ENCODE data around the gene TWIST2. TPM values are rescaled to one million over a fixed set of nuclear protein-coding genes. Genes with fewer than 3 reads are reported as not detected.

Gene TWIST2
- total RNA-seq, 1 donor from 2014 or later, result 8.4 TPM

DNA sequence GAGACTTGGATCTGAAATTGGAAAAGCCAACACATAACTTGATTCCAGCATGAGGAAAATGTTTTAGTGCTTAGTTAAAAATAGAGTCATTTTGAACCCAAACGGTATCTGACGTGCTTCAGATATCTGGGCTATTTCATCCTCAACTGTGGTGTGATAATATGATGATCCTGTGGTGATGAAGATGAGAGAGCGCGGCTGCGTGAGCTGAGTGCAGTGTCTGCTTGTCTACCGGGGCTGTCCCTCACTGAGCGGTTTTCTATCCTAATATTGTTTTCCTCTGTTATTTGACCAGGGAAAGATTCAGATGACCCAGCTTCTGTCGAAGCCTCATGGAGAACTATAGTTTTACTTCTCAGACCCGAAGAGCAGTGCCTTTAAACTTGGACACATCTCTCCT lies 5.8 kb downstream of the TWIST2 start:
- intact Hi-C loops (cut with DNase I), result no loop called here
- no peak for DNase-seq
- H3K27me3 ChIP-seq (ENCODE audit: low read depth), result peaks cover 30% of the 10 kb centered on the region

DNA sequence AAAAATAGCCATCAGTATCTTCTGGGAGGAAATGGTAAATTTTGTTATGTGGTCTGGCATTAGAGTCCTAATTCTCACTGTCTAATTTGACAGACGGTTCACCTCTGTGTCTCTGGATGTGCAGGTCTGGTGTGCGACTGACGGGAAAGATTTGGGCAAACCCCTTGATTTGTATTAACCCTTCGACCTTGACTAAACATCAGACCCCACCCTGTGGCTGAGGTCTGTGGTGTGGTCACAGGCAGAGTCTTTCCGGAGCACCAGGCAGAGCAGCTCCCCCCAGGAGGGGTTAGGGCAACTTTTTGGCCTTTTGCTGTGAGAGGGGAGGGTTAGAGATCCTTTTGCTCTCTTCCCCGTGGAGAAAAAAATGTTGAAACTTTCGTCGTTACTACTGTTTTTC lies 6.4 kb downstream of the TWIST2 start:
- no peak for DNase-seq
- H3K9me3 ChIP-seq, result no peaks in the 10 kb centered on the region
- no peak overlapping the region for H3K27ac ChIP-seq
- intact Hi-C loops (cut with DNase I), result no loop called here
- no peak overlapping the region for H3K4me3 ChIP-seq
- no peak for ATAC-seq
- H3K4me1 ChIP-seq, result peaks cover 3% of the 10 kb centered on the region
- TF ChIP-seq, protein P1, sequence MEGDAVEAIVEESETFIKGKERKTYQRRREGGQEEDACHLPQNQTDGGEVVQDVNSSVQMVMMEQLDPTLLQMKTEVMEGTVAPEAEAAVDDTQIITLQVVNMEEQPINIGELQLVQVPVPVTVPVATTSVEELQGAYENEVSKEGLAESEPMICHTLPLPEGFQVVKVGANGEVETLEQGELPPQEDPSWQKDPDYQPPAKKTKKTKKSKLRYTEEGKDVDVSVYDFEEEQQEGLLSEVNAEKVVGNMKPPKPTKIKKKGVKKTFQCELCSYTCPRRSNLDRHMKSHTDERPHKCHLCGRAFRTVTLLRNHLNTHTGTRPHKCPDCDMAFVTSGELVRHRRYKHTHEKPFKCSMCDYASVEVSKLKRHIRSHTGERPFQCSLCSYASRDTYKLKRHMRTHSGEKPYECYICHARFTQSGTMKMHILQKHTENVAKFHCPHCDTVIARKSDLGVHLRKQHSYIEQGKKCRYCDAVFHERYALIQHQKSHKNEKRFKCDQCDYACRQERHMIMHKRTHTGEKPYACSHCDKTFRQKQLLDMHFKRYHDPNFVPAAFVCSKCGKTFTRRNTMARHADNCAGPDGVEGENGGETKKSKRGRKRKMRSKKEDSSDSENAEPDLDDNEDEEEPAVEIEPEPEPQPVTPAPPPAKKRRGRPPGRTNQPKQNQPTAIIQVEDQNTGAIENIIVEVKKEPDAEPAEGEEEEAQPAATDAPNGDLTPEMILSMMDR (IDR thresholded peaks at IDR 0.05), result no peak
- H3K27me3 ChIP-seq (ENCODE audit: low read depth), result peaks cover 24% of the 10 kb centered on the region
- no peaks in the 10 kb centered on the region for H3K36me3 ChIP-seq

More for the DNA sequence above, 5.8 kb downstream of the TWIST2 start:
- H3K27ac ChIP-seq, result no peak overlapping the region
- no peak for ATAC-seq
- peaks cover 3% of the 10 kb centered on the region for H3K4me1 ChIP-seq
- no peaks in the 10 kb centered on the region for H3K9me3 ChIP-seq
- no peak overlapping the region for H3K4me3 ChIP-seq
- no peaks in the 10 kb centered on the region for H3K36me3 ChIP-seq
- TF ChIP-seq, protein P1 (IDR thresholded peaks at IDR 0.05), result no peak

DNA sequence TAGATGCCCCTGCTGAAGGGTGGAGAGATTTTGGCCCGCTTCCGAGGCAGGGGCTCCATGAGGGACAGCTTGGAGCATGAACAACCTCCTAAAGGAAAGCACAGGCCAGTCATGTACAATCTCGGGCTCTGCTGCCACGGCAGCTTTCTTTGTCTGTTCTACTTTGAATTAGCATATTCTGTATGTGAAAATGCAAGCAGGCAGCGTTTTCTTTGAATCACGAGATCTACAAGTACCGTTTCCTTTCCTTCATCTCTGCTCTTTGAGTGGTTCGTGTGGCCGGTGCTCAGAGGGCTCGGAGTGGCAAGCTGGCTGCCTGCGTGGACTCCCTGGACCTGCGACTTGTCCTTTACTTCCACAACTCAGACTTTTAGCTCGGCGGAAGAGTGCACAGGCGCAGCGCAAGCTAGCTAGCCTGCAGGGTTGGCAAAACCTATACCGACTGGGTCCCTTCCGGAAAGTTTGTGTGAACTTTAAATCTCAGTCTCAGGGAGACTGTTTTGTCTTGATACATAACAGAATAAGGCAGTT lies 6.9 kb downstream of the TWIST2 start:
- no peak for ATAC-seq
- intact Hi-C loops (cut with DNase I), result no loop called here
- Histone ChIP-seq H3K4me3 (no peak overlapping the region), H3K27ac (no peak overlapping the region), H3K36me3 (no peaks in the 10 kb centered on the region), H3K4me1 (peaks cover 3% of the 10 kb centered on the region), H3K9me3 (no peaks in the 10 kb centered on the region), H3K27me3 (ENCODE audit: low read depth) (peaks cover 19% of the 10 kb centered on the region)
- TF ChIP-seq, protein P1 (IDR thresholded peaks at IDR 0.05), result no peak
- no peak for DNase-seq

DNA sequence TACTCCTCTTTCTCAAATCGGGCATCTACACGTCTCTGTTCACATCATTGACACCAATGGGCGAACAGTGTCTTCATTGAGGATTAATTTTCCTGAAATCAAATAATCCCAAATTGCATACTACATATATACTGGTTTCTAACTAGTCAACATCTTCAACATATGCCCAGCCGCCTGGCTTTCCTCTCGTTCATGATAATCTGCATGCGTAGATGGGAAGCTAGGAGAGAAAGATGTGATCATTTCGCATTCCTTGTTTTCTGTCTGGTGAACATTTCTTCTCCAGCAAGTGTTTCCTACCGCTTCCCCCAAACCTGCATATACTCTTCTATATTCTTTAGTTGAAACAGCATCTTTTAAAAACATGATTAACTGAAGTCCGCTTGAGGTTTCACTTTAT lies 7.4 kb downstream of the TWIST2 start:
- TF ChIP-seq, protein P1 (IDR thresholded peaks at IDR 0.05), result no peak
- no peak overlapping the region for H3K27ac ChIP-seq
- H3K36me3 ChIP-seq, result no peaks in the 10 kb centered on the region
- H3K4me1 ChIP-seq, result peaks cover 3% of the 10 kb centered on the region
- DNase-seq (no peak), ATAC-seq (no peak)
- intact Hi-C loops (cut with DNase I), result no loop called here
- H3K27me3 ChIP-seq (ENCODE audit: low read depth), result peaks cover 14% of the 10 kb centered on the region
- no peaks in the 10 kb centered on the region for H3K9me3 ChIP-seq
- H3K4me3 ChIP-seq, result no peak overlapping the region

DNA sequence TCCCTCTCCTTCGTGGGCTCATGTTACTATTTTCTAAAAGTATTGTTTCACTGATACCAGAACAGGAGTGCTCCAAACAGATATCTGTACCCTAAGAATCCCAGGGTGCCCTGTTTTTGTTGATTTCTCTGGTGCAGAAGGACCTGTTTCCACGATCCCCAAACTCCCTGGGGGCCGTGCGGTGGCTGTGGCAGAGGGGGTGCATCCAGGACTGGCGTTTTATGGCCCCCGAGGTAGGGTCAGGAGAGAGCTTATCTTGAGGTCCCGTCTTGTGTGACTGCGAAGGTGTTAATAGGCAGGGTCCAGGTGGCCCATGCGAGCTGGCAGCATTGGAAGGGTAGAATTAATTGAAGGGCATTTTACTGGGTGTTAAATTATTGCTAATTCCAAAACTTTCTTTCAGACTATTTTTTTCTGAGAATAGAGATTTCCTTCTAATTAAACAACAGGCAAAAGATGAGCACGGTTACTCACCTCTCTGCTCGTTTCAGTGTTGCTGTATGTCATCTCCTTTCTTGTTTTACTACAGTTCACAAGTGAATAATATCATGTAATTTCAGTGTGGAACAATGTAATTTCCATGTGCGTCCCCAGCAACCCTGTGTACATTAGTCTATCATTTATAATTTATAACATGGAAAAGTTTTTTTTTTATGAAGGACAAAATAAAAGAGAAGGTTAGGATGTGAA lies 8.2 kb downstream of the TWIST2 start:
- ATAC-seq, result no peak
- DNase-seq, result no peak
- H3K36me3 ChIP-seq, result no peaks in the 10 kb centered on the region
- no peak overlapping the region for H3K4me3 ChIP-seq
- intact Hi-C loops (cut with DNase I), result no loop called here
- H3K27me3 ChIP-seq (ENCODE audit: low read depth), result peaks cover 9% of the 10 kb centered on the region
- no peak overlapping the region for H3K27ac ChIP-seq
- TF ChIP-seq, protein P1 (IDR thresholded peaks at IDR 0.05), result no peak
- peaks cover 3% of the 10 kb centered on the region for H3K4me1 ChIP-seq
- H3K9me3 ChIP-seq, result no peaks in the 10 kb centered on the region
